ENCODE results near the gene VPS51. TPM values are rescaled to one million over a fixed set of nuclear protein-coding genes. Genes with fewer than 3 reads are reported as not detected.

The VPS51 gene
- total RNA-seq, 4 donors from 2014 or later: 185 to 414 (median 237) TPM

- WGBS: 87% methylated on average over 1 of the region's 1 CpG
- Histone ChIP-seq H3K4me1 (no peaks in the 10 kb centered on the region), H3K27ac (replicated peaks in 1 of 4) (no peak overlapping the region), H3K36me3 (no peaks in the 10 kb centered on the region), H3K27me3 (peaks cover 0 to 11% (median 0%) of the 10 kb centered on the region in 4 donors), H3K4me3 (no peak overlapping the region), H3K9me3 (no peaks in the 10 kb centered on the region)
- intact Hi-C loops (cut with DNase I): no loop called here
- TF ChIP-seq POLR2A (IDR thresholded peaks at IDR 0.05; ENCODE audit: low read depth): no peak
- no peak for TF ChIP-seq CTCF (IDR thresholded peaks at IDR 0.05)
- no peak for TF ChIP-seq POLR2AphosphoS5 (IDR thresholded peaks at IDR 0.05)
- no peak for TF ChIP-seq EP300 (IDR thresholded peaks at IDR 0.05)
- DNase-seq (ENCODE audit: extremely low spot score): no peak
Observed at GRCh38 chr11:65055538-65055937, 40.5 kb upstream of the VPS51 start.

- H3K27ac ChIP-seq (replicated peaks in 1 of 4): no peak overlapping the region
- no peaks in the 10 kb centered on the region for H3K4me1 ChIP-seq
- whole genome bisulfite sequencing: 93% methylated on average over 6 of the region's 6 CpGs
- H3K4me3 ChIP-seq: no peak overlapping the region
- intact Hi-C loops (cut with DNase I): no loop called here
- DNase-seq (ENCODE audit: extremely low spot score): no peak
- TF ChIP-seq CTCF (IDR thresholded peaks at IDR 0.05) (no peak), POLR2A (IDR thresholded peaks at IDR 0.05; ENCODE audit: low read depth) (no peak), EP300 (IDR thresholded peaks at IDR 0.05) (no peak), POLR2AphosphoS5 (IDR thresholded peaks at IDR 0.05) (no peak)
- no peaks in the 10 kb centered on the region for H3K9me3 ChIP-seq
- no peaks in the 10 kb centered on the region for H3K36me3 ChIP-seq
- H3K27me3 ChIP-seq: peaks cover 0 to 11% (median 0%) of the 10 kb centered on the region in 4 donors
Observed at GRCh38 chr11:65056999-65057398, 39.0 kb upstream of the VPS51 start.

- Histone ChIP-seq H3K36me3 (no peaks in the 10 kb centered on the region), H3K4me3 (no peak overlapping the region), H3K27me3 (peaks cover 0 to 11% (median 0%) of the 10 kb centered on the region in 4 donors), H3K4me1 (no peaks in the 10 kb centered on the region), H3K27ac (replicated peaks in 1 of 4) (no peak overlapping the region), H3K9me3 (no peaks in the 10 kb centered on the region)
- DNase-seq (ENCODE audit: extremely low spot score): no peak
- intact Hi-C loops (cut with DNase I): no loop called here
- WGBS: 100% methylated on average over 6 of the region's 7 CpGs
- TF ChIP-seq CTCF (IDR thresholded peaks at IDR 0.05) (no peak), POLR2A (IDR thresholded peaks at IDR 0.05; ENCODE audit: low read depth) (no peak), EP300 (IDR thresholded peaks at IDR 0.05) (no peak), POLR2AphosphoS5 (IDR thresholded peaks at IDR 0.05) (no peak)
Observed at GRCh38 chr11:65057526-65057925, 38.5 kb upstream of the VPS51 start.

- no peak overlapping the region for H3K27ac ChIP-seq (replicated peaks in 1 of 4)
- no peak overlapping the region for H3K4me3 ChIP-seq
- intact Hi-C loops (cut with DNase I): no loop called here
- H3K9me3 ChIP-seq: no peaks in the 10 kb centered on the region
- no peak for DNase-seq (ENCODE audit: extremely low spot score)
- no peak for TF ChIP-seq EP300 (IDR thresholded peaks at IDR 0.05)
- no peak for TF ChIP-seq POLR2AphosphoS5 (IDR thresholded peaks at IDR 0.05)
- no peak for TF ChIP-seq CTCF (IDR thresholded peaks at IDR 0.05)
- no peak for TF ChIP-seq POLR2A (IDR thresholded peaks at IDR 0.05; ENCODE audit: low read depth)
- no peaks in the 10 kb centered on the region for H3K4me1 ChIP-seq
- WGBS: 80% methylated on average over 1 of the region's 13 CpGs
- peaks cover 0 to 6% (median 0%) of the 10 kb centered on the region in 4 donors for H3K27me3 ChIP-seq
- H3K36me3 ChIP-seq: no peaks in the 10 kb centered on the region
Observed at GRCh38 chr11:65058012-65058411, 38.0 kb upstream of the VPS51 start.

- Histone ChIP-seq H3K36me3 (no peaks in the 10 kb centered on the region), H3K27ac (replicated peaks in 1 of 4) (no peak within 1 kb of the TSS), H3K9me3 (no peaks in the 10 kb centered on the region), H3K4me1 (no peaks in the 10 kb centered on the region), H3K27me3 (peaks cover 0 to under 1% (median 0%) of the 10 kb centered on the region in 4 donors), H3K4me3 (no peak within 1 kb of the TSS)
- no peak for DNase-seq (ENCODE audit: extremely low spot score)
- intact Hi-C loops (cut with DNase I): no loop called here
- 84% methylated on average over 7 of the region's 8 CpGs for WGBS
- TF ChIP-seq CTCF (IDR thresholded peaks at IDR 0.05): no peak
- TF ChIP-seq POLR2AphosphoS5 (IDR thresholded peaks at IDR 0.05): no peak
- TF ChIP-seq EP300 (IDR thresholded peaks at IDR 0.05): no peak
- TF ChIP-seq POLR2A (IDR thresholded peaks at IDR 0.05; ENCODE audit: low read depth): no peak
Observed at GRCh38 chr11:65058419-65059054, 37.5 kb upstream of the VPS51 start, which contains the start of gene NAALADL1. Gene NAALADL1 (minus strand): TSS chr11:65058553. CDS start chr11:65058521, 32 bp downstream.

Data from esophagus muscularis mucosa (tissue), 4 donors.